Measurements from ENCODE around the gene CTIF.

CTIF gene

GRCh38 chr18:48751727-48752468, 213.1 kb downstream of the CTIF start:
- DNase-seq (ENCODE audit: low read depth, low spot score), result no peak

GRCh38 chr18:48752478-48752877, 213.6 kb downstream of the CTIF start:
- no peak for DNase-seq (ENCODE audit: low read depth, low spot score)

DNA sequence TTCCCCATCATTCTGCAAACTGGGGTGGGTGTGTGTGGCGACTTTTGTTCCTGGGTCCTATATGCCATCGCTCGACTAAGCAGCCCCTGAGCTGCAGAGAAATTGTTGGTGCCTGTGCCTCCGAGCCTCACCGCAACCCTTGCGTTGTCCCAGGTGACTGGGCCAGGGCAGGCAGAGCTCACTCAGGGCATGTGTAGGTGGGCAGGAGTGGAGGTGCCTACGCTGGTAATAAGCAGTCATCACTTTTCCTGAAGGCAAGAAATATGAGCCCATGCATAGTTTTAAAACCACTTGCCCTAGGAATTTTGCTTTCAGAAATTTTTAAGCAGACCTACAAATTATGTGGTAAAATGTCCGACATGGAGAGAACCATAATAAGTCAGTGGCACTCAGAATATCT, 214.1 kb downstream of the CTIF start:
- no peak for DNase-seq (ENCODE audit: low read depth, low spot score)

- DNase-seq (ENCODE audit: low read depth, low spot score), result no peak
These were observed 214.9 kb downstream of the CTIF start for GRCh38 chr18:48753691-48754090.

DNA sequence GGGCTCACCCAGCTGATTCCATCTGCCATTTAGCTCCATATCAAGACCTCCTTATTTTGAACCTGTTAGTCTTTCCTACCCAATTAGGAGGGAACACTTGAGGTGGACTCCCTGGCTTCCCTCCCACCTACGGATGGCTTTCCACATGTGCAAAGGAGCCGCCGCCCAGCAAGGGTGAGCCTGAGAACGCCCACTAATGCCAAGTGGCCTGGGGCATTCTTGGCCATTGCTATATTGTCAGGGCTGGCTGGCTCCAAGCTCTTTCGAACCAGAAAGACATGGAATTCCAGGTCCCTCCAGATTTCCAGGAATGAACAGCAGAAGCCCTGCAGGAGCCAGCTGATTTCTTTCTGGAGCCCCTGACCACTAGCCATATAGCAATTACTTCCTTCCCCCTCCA, 215.7 kb downstream of the CTIF start:
- DNase-seq (ENCODE audit: low read depth, low spot score), result no peak

GRCh38 chr18:48754993-48755473, 216.2 kb downstream of the CTIF start:
- DNase-seq (ENCODE audit: low read depth, low spot score), result no peak

DNA sequence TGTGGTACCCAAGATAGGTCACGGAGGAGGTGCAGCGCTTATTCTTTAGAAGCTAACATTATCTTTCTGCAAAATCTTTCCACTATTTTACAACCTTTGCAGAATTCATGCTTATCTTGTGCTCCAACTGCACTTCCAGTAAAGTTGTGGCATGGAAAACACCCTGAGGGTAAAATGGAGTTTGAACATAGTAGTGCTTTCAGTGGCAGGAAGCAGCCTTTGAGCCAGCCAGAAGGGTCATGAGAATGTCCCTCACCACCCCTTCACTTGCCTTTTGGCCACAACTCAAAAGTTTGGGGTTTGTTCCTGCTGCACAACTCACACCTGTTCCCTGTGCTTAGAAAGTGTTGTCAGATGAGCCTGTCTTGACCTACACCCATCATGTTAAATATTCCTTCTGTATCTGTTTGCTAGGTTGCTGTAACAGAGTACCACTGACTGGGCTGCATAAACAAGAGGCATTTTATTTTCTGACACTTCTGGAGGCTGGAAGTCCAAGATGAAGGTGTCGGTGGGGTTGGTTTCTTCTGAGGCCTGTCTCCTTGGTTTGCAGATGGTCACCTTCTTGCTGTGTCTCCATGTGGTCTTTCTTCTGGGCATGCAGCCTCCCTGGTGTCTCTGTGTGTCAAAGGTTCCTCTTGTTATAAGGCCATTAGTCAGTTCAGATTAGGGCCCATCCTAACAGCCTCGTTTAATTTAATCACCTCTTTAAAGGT, 217.8 kb downstream of the CTIF start:
- DNase-seq (ENCODE audit: low read depth, low spot score), result no peak

GRCh38 chr18:48757367-48757766, 218.5 kb downstream of the CTIF start:
- no peak for DNase-seq (ENCODE audit: low read depth, low spot score)

GRCh38 chr18:48757906-48758305, 219.1 kb downstream of the CTIF start:
- DNase-seq (ENCODE audit: low read depth, low spot score), result no peak

GRCh38 chr18:48761582-48761981, 222.8 kb downstream of the CTIF start:
- no peak for DNase-seq (ENCODE audit: low read depth, low spot score)

DNA sequence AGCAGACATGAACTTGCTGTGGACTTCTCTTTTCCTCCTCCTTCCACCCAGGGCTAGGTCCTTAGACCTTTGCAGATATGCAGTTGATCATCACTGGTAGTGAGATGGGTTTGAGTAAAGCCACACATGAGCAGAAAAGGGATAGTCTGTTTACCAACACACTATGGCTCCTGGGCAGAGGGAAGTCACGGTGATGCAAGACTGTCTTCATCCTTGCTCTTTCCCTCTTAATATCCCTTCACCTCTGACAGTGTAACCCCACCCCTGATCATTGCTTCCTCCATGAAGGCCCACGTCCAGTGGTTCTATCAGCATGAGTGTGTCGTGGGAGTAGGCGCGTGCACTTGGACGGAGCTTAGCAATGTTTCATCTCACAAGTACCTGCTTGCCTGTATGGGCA, 223.2 kb downstream of the CTIF start:
- DNase-seq (ENCODE audit: low read depth, low spot score), result no peak

- DNase-seq (ENCODE audit: low read depth, low spot score), result no peak
These were observed 224.2 kb downstream of the CTIF start for GRCh38 chr18:48762836-48763718.

DNA sequence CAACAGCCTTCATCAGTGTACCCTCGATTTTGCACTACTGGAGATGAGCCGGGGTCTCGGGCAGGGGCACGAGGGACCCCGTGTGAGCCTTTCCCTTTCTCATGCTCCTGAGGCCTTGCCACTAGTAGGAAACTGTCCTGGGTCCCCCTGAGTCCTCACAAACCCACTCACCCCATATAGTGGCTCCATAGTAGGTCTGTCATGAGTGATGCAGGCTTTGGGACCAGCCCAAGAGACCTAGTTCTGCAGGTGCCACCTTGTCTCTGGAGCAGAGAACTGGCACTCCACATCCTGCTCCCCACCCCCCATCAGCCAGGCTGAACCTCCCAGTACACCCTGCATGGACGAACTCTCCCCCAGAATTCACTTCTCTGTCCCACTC, 224.9 kb downstream of the CTIF start:
- no peak for DNase-seq (ENCODE audit: low read depth, low spot score)

DNA sequence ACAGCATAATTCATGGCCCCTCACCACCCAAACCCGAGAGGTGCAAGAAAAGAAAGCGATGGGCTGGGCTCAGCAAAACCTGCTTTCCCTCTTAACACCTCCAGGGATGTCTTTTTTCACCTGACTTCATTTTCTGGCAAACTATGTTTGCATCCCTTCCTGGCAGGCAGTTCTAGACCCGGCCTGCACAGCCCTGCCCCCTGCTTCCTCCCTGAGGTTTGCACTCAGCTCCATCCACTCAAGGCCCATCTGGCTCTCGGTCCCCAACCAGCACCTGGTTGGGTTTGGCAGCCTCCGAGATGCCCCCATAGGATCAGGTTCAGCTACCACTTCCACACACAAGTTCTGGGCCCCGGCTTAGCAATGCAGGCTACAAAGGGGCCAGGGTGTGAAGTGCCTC, 226.2 kb downstream of the CTIF start:
- DNase-seq (ENCODE audit: low read depth, low spot score), result no peak

DNA sequence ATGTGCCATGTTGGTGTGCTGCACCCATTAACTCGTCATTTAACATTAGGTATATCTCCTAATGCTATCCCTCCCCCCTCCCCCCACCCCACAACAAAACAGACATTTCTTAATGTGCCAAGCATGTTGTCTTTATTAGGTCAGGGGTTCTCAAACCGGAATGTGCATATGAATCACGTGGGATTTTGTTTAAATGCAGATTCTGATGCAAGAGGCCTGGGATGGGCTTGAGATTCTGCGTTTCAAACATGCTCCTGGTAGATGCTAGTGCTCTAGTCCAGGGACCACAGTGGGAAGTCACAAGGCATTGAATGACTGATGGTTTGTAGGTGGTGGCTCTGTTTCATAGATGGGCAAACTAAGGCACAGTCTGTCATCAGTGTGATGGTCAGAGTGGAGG, 227.2 kb downstream of the CTIF start:
- DNase-seq (ENCODE audit: low read depth, low spot score), result no peak

- no peak for DNase-seq (ENCODE audit: low read depth, low spot score)
These were observed 227.7 kb downstream of the CTIF start for GRCh38 chr18:48766487-48766886.

GRCh38 chr18:48767090-48767690, 228.4 kb downstream of the CTIF start:
- no peak for DNase-seq (ENCODE audit: low read depth, low spot score)

GRCh38 chr18:48769006-48769636, 230.3 kb downstream of the CTIF start:
- DNase-seq (ENCODE audit: low read depth, low spot score), result no peak

DNA sequence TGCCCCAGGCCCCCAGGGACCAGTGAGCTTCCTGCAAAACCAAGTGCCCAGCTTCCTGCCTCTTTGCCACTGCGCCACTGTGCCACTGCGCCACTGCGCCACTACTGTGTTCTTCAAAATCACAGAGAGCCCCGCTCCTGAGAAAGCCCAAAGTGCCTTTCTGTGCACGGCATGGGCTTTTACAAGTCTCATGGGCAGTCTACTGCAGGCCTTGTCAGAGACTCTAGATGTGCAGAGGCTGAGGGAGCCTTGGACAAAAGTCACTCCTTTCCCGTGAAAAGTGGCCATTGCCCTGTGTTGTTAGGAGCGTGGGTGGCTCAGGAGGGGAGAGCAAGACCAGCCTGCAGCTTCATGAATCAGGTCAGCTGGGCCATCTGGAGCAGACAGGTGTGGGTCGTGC, 231.4 kb downstream of the CTIF start:
- no peak for DNase-seq (ENCODE audit: low read depth, low spot score)

DNA sequence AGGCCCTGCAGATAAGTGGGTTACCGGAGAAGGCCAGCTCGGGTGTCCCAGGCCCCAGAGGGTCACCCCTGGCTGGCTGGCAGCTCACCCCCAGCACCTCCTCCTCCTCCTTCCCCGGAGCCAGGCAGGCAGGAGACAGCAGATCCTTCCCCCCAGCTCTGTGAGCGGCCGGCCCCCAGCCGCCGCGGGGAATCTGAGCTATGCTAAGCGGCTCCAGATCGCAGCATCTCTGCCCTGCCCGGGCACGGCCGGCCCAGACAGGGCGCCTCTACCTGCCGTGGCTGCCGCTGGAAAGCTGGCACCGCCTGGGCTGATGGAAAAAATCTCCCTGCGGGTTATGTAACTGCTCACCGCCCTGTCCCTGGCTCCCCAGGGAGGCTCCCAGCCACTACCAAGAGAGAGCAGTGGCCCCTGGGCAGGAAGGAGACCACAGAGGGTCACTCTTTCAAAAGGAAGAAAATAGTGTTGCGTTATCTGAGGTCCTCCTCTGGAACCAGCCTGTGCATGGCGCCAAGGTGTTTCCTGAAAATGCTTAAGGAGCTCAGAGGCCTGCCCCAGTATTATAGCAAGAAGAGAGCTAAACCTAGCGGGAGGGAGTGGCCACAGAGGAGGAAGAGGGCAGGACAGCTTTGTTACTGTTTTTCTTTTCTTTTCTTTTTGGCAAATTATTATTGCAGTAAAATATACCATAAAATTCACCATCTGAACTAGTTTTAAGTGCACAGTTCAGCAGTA, 233.0 kb downstream of the CTIF start:
- no peak for DNase-seq (ENCODE audit: low read depth, low spot score)

GRCh38 chr18:48772457-48772856, 233.6 kb downstream of the CTIF start:
- no peak for DNase-seq (ENCODE audit: low read depth, low spot score)

Measured in activated naive CD8-positive, alpha-beta T cell treated with anti-CD3 and anti-CD28 coated beads, Interleukin-2, amount 50 U/mL, for 16 hours (primary cell).